GM13976 (cell line): ENCODE data around the gene NYAP2.

ENCODE experiments used
- DNase-seq: peaks from one replicate; pipeline ENCODE4 v3.0.0; 2012; ENCODE audit warnings: low spot score
- CTCF ChIP-seq: IDR thresholded peaks from 2 replicates; pipeline ENCODE4 v1.5.1; 2012; ENCODE audit warnings: borderline replicate concordance, mild to moderate bottlenecking; ENCODE audit not compliant: insufficient read depth; ENCODE audit errors: extremely low read depth, missing control alignments, control extremely low read depth
- in situ Hi-C: fragments of 300-500 bp; cut with MboI; formaldehyde crosslinking; loops from one replicate; pipeline ENCODE4 v1.12.0; 2022; ENCODE audit warnings: low sequenced_read_pairs, mixed read lengths, inconsistent platforms; ENCODE audit not compliant: unreplicated experiment

Gene NYAP2

GRCh38 chr2:225616848-225617247 lies 217.3 kb downstream of the NYAP2 start:
- DNase-seq: no peak
- in situ Hi-C loops: no loop called here
- TF ChIP-seq CTCF: no peak

GRCh38 chr2:225620227-225620626 lies 220.7 kb downstream of the NYAP2 start:
- TF ChIP-seq CTCF: no peak
- no peak for DNase-seq
- in situ Hi-C loops: no loop called here

- DNase-seq: no peak
- TF ChIP-seq CTCF: no peak
- in situ Hi-C loops: no loop called here
These were observed 231.5 kb downstream of the NYAP2 start for GRCh38 chr2:225630824-225631533.

- no peak for TF ChIP-seq CTCF
- in situ Hi-C loops: no loop called here
- DNase-seq: no peak
These were observed 232.8 kb downstream of the NYAP2 start for GRCh38 chr2:225632351-225632750.

- no peak for TF ChIP-seq CTCF
- in situ Hi-C loops: no loop called here
- DNase-seq: no peak
These were observed 237.0 kb downstream of the NYAP2 start for GRCh38 chr2:225636558-225636957.

- no peak for TF ChIP-seq CTCF
- no peak for DNase-seq
- in situ Hi-C loops: no loop called here
These were observed 237.7 kb downstream of the NYAP2 start for GRCh38 chr2:225637259-225637658.
